HG03460 (cell line): ENCODE data around the gene DECR2.

ENCODE experiments used
- ATAC-seq: cut with Tn5 transposase; IDR thresholded peaks from one replicate; pipeline ENCODE4 v1.9.1; 2021; ENCODE audit not compliant: unreplicated experiment

The DECR2 gene

GRCh38 chr16:440627-441026 lies 38.9 kb downstream of the DECR2 start:
- ATAC-seq = no peak

GRCh38 chr16:441447-441846 lies 39.8 kb downstream of the DECR2 start:
- ATAC-seq = no peak

GRCh38 chr16:442976-443375 lies 41.3 kb downstream of the DECR2 start:
- no peak for ATAC-seq

- no peak for ATAC-seq
Observed at GRCh38 chr16:444027-444426, 42.3 kb downstream of the DECR2 start.

- no peak for ATAC-seq
Observed at GRCh38 chr16:445566-445965, 43.9 kb downstream of the DECR2 start.

GRCh38 chr16:450385-450784 lies 48.7 kb downstream of the DECR2 start:
- ATAC-seq = no peak

GRCh38 chr16:450785-451512 lies 49.3 kb downstream of the DECR2 start:
- ATAC-seq = no peak

- no peak for ATAC-seq
Observed at GRCh38 chr16:454397-454940, 52.8 kb downstream of the DECR2 start.

- no peak for ATAC-seq
Observed at GRCh38 chr16:455453-455852, 53.8 kb downstream of the DECR2 start.

GRCh38 chr16:456891-457483 lies 55.3 kb downstream of the DECR2 start:
- no peak for ATAC-seq

- no peak for ATAC-seq
Observed at GRCh38 chr16:457732-458400, 56.2 kb downstream of the DECR2 start.

GRCh38 chr16:459761-460160 lies 58.1 kb downstream of the DECR2 start:
- no peak for ATAC-seq

- no peak for ATAC-seq
Observed at GRCh38 chr16:460787-461186, 59.1 kb downstream of the DECR2 start.
